Gastroesophageal sphincter (tissue), 4 donors: ENCODE measurements around the gene KRT8. TPM values are rescaled to one million over a fixed set of nuclear protein-coding genes. Genes with fewer than 3 reads are reported as not detected.

Experiments used
- ATAC-seq: fragments of 150-250 bp; one replicate; pipeline ENCODE4 v1.9.1; 2016; ENCODE audit warnings: mild to moderate bottlenecking, moderate library complexity
- H3K27ac ChIP-seq, 4 donors: fragments of 200-600 bp; sonication (generic) in 3 of 4; 1 replicate in 3 of 4; 2 replicates in 1 of 4; pipeline ENCODE4 v1.5.1; 2016 to 2019
- H3K27me3 ChIP-seq: fragments of 200-600 bp; sonication (generic); one replicate; pipeline ENCODE4 v1.5.1; 2019
- H3K36me3 ChIP-seq, 2 donors: fragments of 200-600 bp; sonication (generic); one replicate each; pipeline ENCODE4 v1.5.1; 2019; ENCODE audit warnings: control low read depth in 1 of 2
- H3K4me1 ChIP-seq, 3 donors: fragments of 200-600 bp; sonication (generic); 1 replicate in 2 of 3; 2 replicates in 1 of 3; pipeline ENCODE4 v1.5.1; 2016 to 2019; ENCODE audit warnings: control low read depth in 2 of 3
- H3K4me3 ChIP-seq, 2 donors: fragments of 200-600 bp; sonication (generic); one replicate each; pipeline ENCODE4 v1.5.1; 2019; ENCODE audit warnings: mild to moderate bottlenecking in 1 of 2, moderate library complexity in 1 of 2
- H3K9me3 ChIP-seq, 3 donors: fragments of 200-600 bp; sonication (generic); one replicate each; pipeline ENCODE4 v1.5.1; 2017 to 2019; ENCODE audit warnings: control low read depth in 2 of 3
- EP300 ChIP-seq: sonication (generic); formaldehyde crosslinking; IDR thresholded peaks from one replicate; pipeline ENCODE4 v1.6.1; 2017; ENCODE audit warnings: antibody characterized with exemption, mild to moderate bottlenecking
- POLR2A ChIP-seq, 2 donors: fragments of 450-650 bp; IDR thresholded peaks; one replicate each; pipeline ENCODE4 v1.6.1; 2017; ENCODE audit warnings: antibody characterized with exemption in 2 of 2, mild to moderate bottlenecking in 2 of 2, moderate library complexity in 1 of 2
- POLR2AphosphoS5 ChIP-seq: sonication (generic); formaldehyde crosslinking; IDR thresholded peaks from one replicate; pipeline ENCODE4 v1.6.1; 2017; ENCODE audit warnings: antibody characterized with exemption
- WGBS, 2 donors: methylation state at CpG; one replicate each; pipeline ENCODE4 v1.1.5; 2018; ENCODE audit warnings: low coverage in 1 of 2; 5-methylcytosine and 5-hydroxymethylcytosine counted together
- total RNA-seq, 4 donors: library from RNA; depleted of rRNA; stranded (reverse); fragments of >200 nt; gene quantifications; one replicate each; pipeline ENCODE4 v1.1.0, GENCODE V29; 2016
- TF ChIP-seq, protein P1 (sequence below), 4 experiments: fragments of 200-600 bp in 2 of 4; fragments of 450-650 bp in 2 of 4; sonication (generic) in 1 of 4; IDR thresholded peaks; one replicate each; pipeline ENCODE4 v1.5.1; 2017 to 2019; ENCODE audit warnings: antibody characterized with exemption in 4 of 4, mild to moderate bottlenecking in 2 of 4, moderate library complexity in 2 of 4

The KRT8 gene
- total RNA-seq, 4 donors from 2014 or later = 72.0 to 565 (median 255) TPM

GRCh38 chr12:52951126-52951525 lies 46.2 kb upstream of the KRT8 start:
- 100% methylated on average over 1 of the region's 1 CpG for WGBS, 2 donors
- TF ChIP-seq EP300 = no peak
- TF ChIP-seq POLR2A (IDR thresholded peaks at IDR 0.05) = no peak
- TF ChIP-seq POLR2AphosphoS5 = no peak

GRCh38 chr12:52950553-52950952 lies 45.7 kb upstream of the KRT8 start:
- Histone ChIP-seq H3K27me3 (peaks cover 17% of the 10 kb centered on the region), H3K27ac (no peak overlapping the region), H3K4me3 (no peak overlapping the region), H3K4me1 (peaks cover 0 to 16% (median 0%) of the 10 kb centered on the region in 3 donors), H3K9me3 (no peaks in the 10 kb centered on the region), H3K36me3 (no peaks in the 10 kb centered on the region)
- no peak for ATAC-seq
- TF ChIP-seq, protein P1, sequence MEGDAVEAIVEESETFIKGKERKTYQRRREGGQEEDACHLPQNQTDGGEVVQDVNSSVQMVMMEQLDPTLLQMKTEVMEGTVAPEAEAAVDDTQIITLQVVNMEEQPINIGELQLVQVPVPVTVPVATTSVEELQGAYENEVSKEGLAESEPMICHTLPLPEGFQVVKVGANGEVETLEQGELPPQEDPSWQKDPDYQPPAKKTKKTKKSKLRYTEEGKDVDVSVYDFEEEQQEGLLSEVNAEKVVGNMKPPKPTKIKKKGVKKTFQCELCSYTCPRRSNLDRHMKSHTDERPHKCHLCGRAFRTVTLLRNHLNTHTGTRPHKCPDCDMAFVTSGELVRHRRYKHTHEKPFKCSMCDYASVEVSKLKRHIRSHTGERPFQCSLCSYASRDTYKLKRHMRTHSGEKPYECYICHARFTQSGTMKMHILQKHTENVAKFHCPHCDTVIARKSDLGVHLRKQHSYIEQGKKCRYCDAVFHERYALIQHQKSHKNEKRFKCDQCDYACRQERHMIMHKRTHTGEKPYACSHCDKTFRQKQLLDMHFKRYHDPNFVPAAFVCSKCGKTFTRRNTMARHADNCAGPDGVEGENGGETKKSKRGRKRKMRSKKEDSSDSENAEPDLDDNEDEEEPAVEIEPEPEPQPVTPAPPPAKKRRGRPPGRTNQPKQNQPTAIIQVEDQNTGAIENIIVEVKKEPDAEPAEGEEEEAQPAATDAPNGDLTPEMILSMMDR (IDR thresholded peaks at IDR 0.05) = no peak
- TF ChIP-seq POLR2A (IDR thresholded peaks at IDR 0.05) (no peak), POLR2AphosphoS5 (no peak), EP300 (no peak)
- 88 to 100% methylated on average over 2 to 5 of the region's 7 CpGs for WGBS, 2 donors

More at GRCh38 chr12:52951126-52951525, 46.2 kb upstream of the KRT8 start:
- H3K4me1 ChIP-seq = peaks cover 0 to 16% (median 0%) of the 10 kb centered on the region in 3 donors
- peaks cover 17% of the 10 kb centered on the region for H3K27me3 ChIP-seq
- H3K27ac ChIP-seq = no peak overlapping the region
- no peaks in the 10 kb centered on the region for H3K36me3 ChIP-seq
- no peak for ATAC-seq
- no peak overlapping the region for H3K4me3 ChIP-seq
- no peaks in the 10 kb centered on the region for H3K9me3 ChIP-seq

DNA sequence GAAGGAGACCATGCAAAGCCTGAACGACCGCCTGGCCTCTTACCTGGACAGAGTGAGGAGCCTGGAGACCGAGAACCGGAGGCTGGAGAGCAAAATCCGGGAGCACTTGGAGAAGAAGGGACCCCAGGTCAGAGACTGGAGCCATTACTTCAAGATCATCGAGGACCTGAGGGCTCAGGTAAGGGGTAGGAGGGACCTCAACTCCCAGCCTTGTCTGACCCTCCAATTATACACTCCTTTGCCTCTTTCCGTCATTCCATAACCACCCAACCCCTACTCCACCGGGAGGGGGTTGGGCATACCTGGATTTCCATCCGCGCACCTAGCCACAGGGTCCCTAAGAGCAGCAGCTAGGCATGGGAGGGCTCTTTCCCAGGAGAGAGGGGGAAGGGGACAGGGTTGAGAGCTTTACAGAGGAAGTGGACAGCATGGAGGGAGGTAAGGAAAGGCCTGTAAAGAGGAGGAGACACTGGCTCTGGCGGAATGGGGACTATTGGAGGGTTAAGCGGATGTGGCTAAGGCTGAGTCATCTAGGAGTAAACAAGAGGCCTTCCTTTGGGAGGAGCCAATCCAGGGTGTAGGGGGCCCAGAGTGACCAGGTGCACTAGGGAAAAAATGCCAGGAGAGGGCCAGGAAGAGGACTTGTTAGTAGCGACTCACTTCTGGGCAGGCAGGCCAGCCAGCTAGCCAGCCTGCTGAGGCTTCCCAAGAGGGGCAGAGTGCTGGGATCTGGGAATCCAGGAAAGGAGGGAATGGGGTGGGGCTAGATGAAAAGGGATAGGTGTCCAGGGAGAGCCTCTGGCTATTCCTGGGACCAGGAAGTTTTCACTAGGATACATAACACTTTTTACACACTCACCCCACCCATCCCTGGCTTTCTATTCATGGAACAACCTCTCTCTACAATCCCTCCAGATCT lies 44.8 kb upstream of the KRT8 start:
- ATAC-seq = no peak
- H3K9me3 ChIP-seq = no peaks in the 10 kb centered on the region
- peak overlapping the region; percentile 35 to 59 for H3K4me3 ChIP-seq
- H3K4me1 ChIP-seq = peaks cover 0 to 16% (median 0%) of the 10 kb centered on the region in 3 donors
- H3K27ac ChIP-seq = peak overlapping the region in 3 of 4 donors; percentile 12 to 67 (median 54)
- 34 to 53% methylated on average over 5 to 8 of the region's 13 CpGs for WGBS, 2 donors
- no peaks in the 10 kb centered on the region for H3K36me3 ChIP-seq
- peaks cover 17% of the 10 kb centered on the region for H3K27me3 ChIP-seq
- TF ChIP-seq POLR2AphosphoS5 = no peak
- no peak for TF ChIP-seq POLR2A (IDR thresholded peaks at IDR 0.05)
- TF ChIP-seq, protein P1 (IDR thresholded peaks at IDR 0.05) = no peak
- no peak for TF ChIP-seq EP300

DNA sequence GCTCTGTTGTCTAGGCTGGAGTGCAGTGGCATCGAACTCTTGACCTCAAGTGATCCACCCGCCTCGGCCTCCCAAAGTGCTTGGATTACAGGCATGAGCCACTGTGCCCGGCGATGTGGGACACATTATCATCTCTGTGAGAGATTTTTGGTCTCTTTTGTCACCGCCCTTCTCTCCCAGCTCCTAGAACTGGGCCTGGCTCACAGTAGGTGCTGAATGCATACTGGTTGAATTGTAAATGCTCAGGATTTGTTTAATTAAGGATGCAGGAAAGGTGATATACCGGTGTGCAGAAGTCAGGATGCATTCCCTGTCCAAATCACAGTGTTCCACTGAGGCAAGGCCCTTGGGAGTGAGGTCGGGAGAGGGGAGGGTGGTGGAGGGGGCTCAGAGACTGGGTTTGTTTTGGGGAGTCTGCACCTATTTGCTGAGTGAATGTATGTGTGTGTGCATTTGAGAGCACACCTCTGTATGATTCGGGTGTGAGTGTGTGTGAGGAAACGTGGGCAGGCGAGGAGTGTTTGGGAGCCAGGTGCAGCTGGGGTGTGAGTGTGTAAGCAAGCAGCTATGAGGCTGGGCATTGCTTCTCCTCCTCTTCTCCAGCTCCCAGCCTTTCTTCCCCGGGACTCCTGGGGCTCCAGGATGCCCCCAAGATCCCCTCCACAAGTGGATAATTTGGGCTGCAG lies 43.0 kb upstream of the KRT8 start:
- ATAC-seq = no peak
- WGBS, 2 donors = 81 to 85% methylated on average over 3 of the region's 12 CpGs
- TF ChIP-seq EP300 (no peak), POLR2AphosphoS5 (no peak), POLR2A (IDR thresholded peaks at IDR 0.05) (no peak)
- TF ChIP-seq, protein P1 (IDR thresholded peaks at IDR 0.05) = no peak
- H3K27me3 ChIP-seq = peaks cover 17% of the 10 kb centered on the region
- peaks cover 0 to 16% (median 0%) of the 10 kb centered on the region in 3 donors for H3K4me1 ChIP-seq
- H3K4me3 ChIP-seq = no peak overlapping the region
- no peak overlapping the region for H3K27ac ChIP-seq
- H3K9me3 ChIP-seq = no peaks in the 10 kb centered on the region
- no peaks in the 10 kb centered on the region for H3K36me3 ChIP-seq

- Histone ChIP-seq H3K4me3 (no peak overlapping the region), H3K36me3 (no peaks in the 10 kb centered on the region), H3K27ac (no peak overlapping the region), H3K4me1 (peaks cover 0 to 16% (median 0%) of the 10 kb centered on the region in 3 donors), H3K9me3 (no peaks in the 10 kb centered on the region), H3K27me3 (peaks cover 17% of the 10 kb centered on the region)
- 90 to 93% methylated on average over 7 to 8 of the region's 10 CpGs for WGBS, 2 donors
- ATAC-seq = no peak
- no peak for TF ChIP-seq POLR2A (IDR thresholded peaks at IDR 0.05)
Observed at GRCh38 chr12:52946797-52947547, 42.1 kb upstream of the KRT8 start.
